Fibroblast of pulmonary artery (primary cell): ENCODE data around the gene ANKS1B.

ENCODE experiments used
- DNase-seq: peaks from one replicate; pipeline ENCODE4 v3.0.0-alpha.2; 2010; ENCODE audit warnings: low read depth
- H3K4me3 ChIP-seq: replicated peaks from 2 replicates; pipeline ENCODE4 v1.5.1; 2011; ENCODE audit warnings: low read depth, mild to moderate bottlenecking, control low read depth, low read length, moderate library complexity
- TF ChIP-seq, protein P1 (sequence below): IDR thresholded peaks from 2 replicates; pipeline ENCODE4 v1.5.1; 2011; ENCODE audit warnings: mild to moderate bottlenecking, control low read depth, low read length, inconsistent platforms; ENCODE audit errors: missing control alignments

Gene ANKS1B

DNA sequence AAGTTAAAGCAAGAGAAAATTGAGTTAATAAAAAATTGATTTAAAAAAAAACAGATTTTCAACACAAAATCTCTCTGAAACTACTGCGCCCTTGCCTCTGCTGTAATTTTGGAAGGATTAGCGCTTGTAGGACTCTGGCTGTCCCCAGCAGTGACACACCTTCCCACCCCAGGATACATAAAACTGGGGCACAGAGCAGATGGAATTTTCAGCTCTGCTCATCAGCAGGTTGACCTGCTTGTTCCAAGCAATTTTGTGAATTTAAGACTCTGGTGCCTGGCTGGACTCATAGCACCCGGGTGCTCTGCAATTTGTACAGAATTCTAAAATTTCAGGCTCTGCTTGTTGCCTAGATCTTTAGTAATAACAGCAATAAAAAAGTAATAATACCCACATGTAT, 595.0 kb downstream of the ANKS1B start:
- DNase-seq = no peak
- TF ChIP-seq, protein P1, sequence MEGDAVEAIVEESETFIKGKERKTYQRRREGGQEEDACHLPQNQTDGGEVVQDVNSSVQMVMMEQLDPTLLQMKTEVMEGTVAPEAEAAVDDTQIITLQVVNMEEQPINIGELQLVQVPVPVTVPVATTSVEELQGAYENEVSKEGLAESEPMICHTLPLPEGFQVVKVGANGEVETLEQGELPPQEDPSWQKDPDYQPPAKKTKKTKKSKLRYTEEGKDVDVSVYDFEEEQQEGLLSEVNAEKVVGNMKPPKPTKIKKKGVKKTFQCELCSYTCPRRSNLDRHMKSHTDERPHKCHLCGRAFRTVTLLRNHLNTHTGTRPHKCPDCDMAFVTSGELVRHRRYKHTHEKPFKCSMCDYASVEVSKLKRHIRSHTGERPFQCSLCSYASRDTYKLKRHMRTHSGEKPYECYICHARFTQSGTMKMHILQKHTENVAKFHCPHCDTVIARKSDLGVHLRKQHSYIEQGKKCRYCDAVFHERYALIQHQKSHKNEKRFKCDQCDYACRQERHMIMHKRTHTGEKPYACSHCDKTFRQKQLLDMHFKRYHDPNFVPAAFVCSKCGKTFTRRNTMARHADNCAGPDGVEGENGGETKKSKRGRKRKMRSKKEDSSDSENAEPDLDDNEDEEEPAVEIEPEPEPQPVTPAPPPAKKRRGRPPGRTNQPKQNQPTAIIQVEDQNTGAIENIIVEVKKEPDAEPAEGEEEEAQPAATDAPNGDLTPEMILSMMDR = no peak
- H3K4me3 ChIP-seq = no peak overlapping the region

DNA sequence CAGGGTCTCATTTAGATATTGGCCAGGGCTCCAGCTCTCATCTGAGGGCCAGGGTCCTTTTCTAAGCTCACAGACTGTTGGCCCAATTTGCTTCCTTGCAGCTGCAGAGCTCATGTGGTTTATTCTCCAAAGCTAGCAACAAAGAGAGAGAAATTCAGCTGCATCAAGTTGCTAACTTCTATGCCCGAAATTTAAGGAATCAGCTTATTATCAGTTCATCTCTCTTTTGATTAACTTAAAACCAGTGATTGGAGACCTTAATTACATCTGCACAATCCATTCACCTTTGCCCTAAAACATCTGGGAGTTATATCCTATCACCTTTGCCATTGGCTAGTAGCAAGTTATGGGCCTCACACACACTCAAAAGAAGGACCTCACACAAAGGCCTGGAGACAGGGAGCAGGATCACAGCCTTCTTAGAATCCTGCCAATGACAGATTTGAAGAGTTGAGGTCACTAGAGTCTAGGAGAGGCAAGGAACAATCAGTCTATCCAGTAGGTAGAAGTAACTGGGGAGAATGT, 596.0 kb downstream of the ANKS1B start:
- no peak for DNase-seq

DNA sequence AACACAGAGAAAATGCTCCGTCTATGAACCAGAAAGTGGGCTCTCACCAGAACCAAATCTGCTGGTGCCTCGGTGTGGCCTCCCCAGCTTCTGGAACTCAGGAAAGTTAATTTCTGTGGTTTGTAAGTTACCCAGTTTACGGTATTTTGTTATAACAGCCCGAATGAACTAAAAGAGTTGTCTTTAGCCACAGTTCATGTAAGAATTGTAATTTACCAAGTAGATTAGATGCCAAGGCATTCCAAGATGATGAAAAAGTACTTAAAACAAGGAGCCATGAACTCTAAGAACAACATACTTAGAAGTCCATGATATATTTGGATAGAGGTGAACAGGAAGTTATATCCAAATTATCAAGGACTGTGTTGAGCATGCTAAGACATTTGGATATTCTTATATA, 597.1 kb downstream of the ANKS1B start:
- H3K4me3 ChIP-seq = no peak overlapping the region
- no peak for DNase-seq
- TF ChIP-seq, protein P1 = no peak

More for the DNA sequence above, 596.0 kb downstream of the ANKS1B start:
- H3K4me3 ChIP-seq = no peak overlapping the region
- TF ChIP-seq, protein P1 = no peak

DNA sequence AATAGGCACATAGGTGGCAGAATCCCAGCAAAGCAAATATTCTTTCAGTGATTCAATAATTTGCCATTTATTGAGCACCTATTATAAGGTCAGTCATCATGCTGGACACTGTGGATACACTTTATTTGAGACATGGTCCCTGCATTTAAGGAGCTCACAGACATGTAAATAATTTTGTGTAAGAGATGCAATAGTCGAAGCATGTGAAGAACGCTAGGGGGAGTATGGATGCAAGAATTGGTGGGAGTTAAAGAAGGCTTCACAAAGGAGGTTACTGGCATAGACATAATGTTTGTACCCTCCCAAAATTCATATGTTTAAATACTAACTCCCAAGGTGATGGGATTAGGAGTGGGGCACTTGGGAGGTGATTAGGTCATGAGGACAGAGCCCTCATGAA, 597.8 kb downstream of the ANKS1B start:
- peak; percentile 29 for DNase-seq
- no peak overlapping the region for H3K4me3 ChIP-seq
- TF ChIP-seq, protein P1 = peak; percentile 41

DNA sequence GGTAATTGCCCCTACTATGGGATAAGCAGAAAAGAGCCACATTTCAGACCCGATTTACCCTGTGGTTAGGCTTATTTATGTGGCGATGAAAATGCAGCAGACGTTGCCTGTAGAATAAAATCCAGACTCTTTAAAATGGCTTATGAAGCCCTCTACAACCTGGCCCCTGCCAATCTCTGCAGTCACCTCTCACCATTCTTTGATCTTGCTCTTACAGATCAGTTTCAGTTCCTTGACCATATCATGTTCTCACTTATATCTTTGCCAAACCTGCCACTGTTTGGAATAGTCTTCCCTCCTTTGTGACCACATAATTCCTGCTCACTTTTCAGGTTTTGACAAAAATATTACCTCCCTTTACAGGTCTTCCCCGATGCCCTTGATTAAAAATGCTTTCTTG, 601.5 kb downstream of the ANKS1B start:
- TF ChIP-seq, protein P1 = no peak
- H3K4me3 ChIP-seq = no peak overlapping the region

DNA sequence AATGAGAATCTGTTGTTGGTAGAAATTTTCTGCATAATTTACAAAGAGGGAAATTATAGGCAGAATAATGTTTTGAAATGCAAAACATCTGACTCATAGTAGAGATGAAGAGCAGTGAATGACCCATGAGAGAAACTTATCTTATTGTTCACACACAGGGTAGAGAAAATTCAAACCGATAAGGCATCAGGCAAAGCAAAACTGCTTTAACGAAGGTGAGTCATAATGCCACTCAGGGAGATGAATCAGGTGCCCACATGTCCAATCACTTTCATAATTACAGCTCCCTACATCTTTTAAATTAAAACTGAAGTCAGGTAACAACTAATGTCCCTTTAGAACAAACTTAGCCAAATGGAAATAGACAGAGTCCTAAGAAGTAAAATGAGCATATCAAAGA, 602.7 kb downstream of the ANKS1B start:
- H3K4me3 ChIP-seq = no peak overlapping the region
- DNase-seq = no peak
- TF ChIP-seq, protein P1 = no peak

More for the DNA sequence above, 601.5 kb downstream of the ANKS1B start:
- DNase-seq = no peak

DNA sequence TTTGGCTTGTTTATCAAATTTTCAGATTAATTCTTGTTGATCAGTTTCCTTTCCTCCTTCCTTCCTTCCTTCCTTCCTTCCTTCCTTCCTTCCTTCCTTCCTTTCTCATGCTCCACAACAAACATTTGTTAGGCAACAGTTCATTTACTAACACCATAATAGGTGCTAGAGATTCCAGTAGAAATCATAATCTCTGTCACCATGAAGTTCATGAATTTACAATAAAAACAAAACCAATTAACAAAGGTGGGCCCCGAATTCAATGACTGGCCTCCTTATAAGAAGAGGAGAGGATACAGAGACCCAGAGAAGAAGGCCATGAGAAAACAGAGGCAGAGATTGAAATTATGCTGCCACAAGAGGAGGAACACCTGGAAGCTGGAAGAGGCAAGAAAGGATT, 604.0 kb downstream of the ANKS1B start:
- H3K4me3 ChIP-seq = no peak overlapping the region
- DNase-seq = no peak
- TF ChIP-seq, protein P1 = no peak
